Measurements from ENCODE around the gene CACNA2D2.

GRCh38 chr3:50545781-50546180 is 42.3 kb upstream of the CACNA2D2 start:
- no peak for TF ChIP-seq CTCF (IDR thresholded peaks at IDR 0.05; ENCODE audit: insufficient read depth, low read length, poor library complexity, severe bottlenecking)
- TF ChIP-seq EZH2phosphoT487 (conservative IDR thresholded peaks at IDR 0.05; ENCODE audit: low read length): no peak

Measured in SU-DHL-6 (cell line).